Lung (tissue), 12 donors: ENCODE data around the gene STPG3. TPM values are rescaled to one million over a fixed set of nuclear protein-coding genes. Genes with fewer than 3 reads are reported as not detected.

ENCODE experiments used
- ATAC-seq: fragments of 200-7000 bp; cut with Tn5 transposase; one replicate; pipeline ENCODE4 v1.9.1; 2020; ENCODE audit warnings: moderate number of reproducible peaks; ENCODE audit not compliant: insufficient read depth, low FRiP score
- DNase-seq, 3 donors: peaks; one replicate each; pipeline ENCODE4 v3.0.0-alpha.2; 2013 to 2017
- H3K27ac ChIP-seq, 2 donors: one replicate each; pipeline ENCODE4 v1.5.1; 2013; ENCODE audit warnings: mild to moderate bottlenecking in 2 of 2, moderate library complexity in 2 of 2, control low read depth in 1 of 2, inconsistent platforms in 1 of 2, low read depth in 1 of 2, low read length in 1 of 2
- H3K27me3 ChIP-seq, 3 donors: one replicate each; pipeline ENCODE4 v1.5.1; 2013; ENCODE audit warnings: low read length in 2 of 3; ENCODE audit not compliant: control insufficient read depth in 3 of 3, insufficient read depth in 3 of 3
- H3K36me3 ChIP-seq, 4 donors: one replicate each; pipeline ENCODE4 v1.5.1; 2013; ENCODE audit warnings: low read length in 4 of 4, mild to moderate bottlenecking in 1 of 4, moderate library complexity in 1 of 4; ENCODE audit not compliant: control insufficient read depth in 4 of 4, insufficient read depth in 4 of 4
- H3K4me1 ChIP-seq, 5 donors: one replicate each; pipeline ENCODE4 v1.5.1; 2013; ENCODE audit warnings: low read length in 5 of 5, mild to moderate bottlenecking in 2 of 5, moderate library complexity in 1 of 5; ENCODE audit not compliant: control insufficient read depth in 5 of 5, insufficient read depth in 5 of 5
- H3K4me3 ChIP-seq: one replicate; pipeline ENCODE4 v1.5.1; 2013; ENCODE audit warnings: mild to moderate bottlenecking, control low read depth, moderate library complexity
- H3K9ac ChIP-seq, 2 donors: one replicate each; pipeline ENCODE4 v1.5.1; 2013; ENCODE audit warnings: low read length in 2 of 2, control low read depth in 1 of 2; ENCODE audit not compliant: insufficient read depth in 1 of 2
- H3K9me3 ChIP-seq, 4 donors: one replicate each; pipeline ENCODE4 v1.5.1; 2013; ENCODE audit warnings: low read length in 3 of 4, mild to moderate bottlenecking in 1 of 4, moderate library complexity in 1 of 4; ENCODE audit not compliant: control insufficient read depth in 4 of 4, insufficient read depth in 3 of 4
- WGBS, 2 donors: extraction: QIAGEN DNeasy Blood & Tissue Kit; methylation state at CpG; one replicate each; pipeline ENCODE4 v1.1.7; 2013; 5-methylcytosine and 5-hydroxymethylcytosine counted together
- polyA plus RNA-seq, 2 donors: library from polyadenylated mRNA; stranded (reverse); fragments of 200-250 nt; gene quantifications; one replicate each; pipeline ENCODE4 v1.2.1, GENCODE V29; 2013
- total RNA-seq, 2 donors: library from RNA; depleted of rRNA in 1 of 2; stranded (reverse); fragments of >200 nt in 1 of 2; gene quantifications; one replicate each; pipeline ENCODE4 v1.2.1, GENCODE V29; 2014 to 2021
- TF ChIP-seq, protein P1 (sequence below): IDR thresholded peaks from 2 replicates; pipeline ENCODE4 v1.5.1; 2012; ENCODE audit warnings: mild to moderate bottlenecking; ENCODE audit errors: control extremely low read depth, extremely low read depth
- donor health status: control.
- donor health status: control.
- donor health status: Bipolar disorder and iron deficiency.
- donor health status: healthy.
- donor health status: DM: yes; HTN: yes; CAD: no.

The STPG3 gene
- total and polyA plus RNA-seq, 4 donors = 0.18 TPM; not detected in 3

DNA sequence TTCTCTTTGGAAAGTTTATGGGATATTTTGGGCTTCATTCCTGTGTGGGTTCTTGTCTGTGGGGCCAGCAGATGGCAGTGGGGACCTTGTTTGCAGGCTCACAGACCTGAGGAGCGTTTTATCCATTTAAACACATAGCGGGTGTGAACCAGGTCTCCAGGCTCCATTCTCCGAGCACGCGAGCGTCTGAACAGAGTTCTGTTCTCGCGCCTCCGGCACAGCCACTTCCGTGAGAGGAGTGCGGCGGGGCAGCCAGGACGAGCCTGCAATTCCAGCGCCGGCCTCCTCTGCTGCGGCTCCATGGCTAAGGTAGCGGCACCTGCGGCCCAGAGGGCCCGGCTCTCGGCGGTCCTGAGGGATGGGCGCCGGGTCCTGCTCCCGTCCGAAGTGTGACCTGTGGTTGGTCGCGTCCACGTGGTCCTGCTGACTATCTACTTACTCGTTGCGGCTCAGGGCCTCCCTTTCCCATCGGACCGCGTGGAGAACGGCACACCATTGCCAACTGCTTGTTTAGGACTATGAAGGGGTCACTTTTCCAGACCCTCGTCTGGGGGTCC lies 43.7 kb downstream of the STPG3 start:
- ATAC-seq = no peak
- Histone ChIP-seq H3K27me3 (peaks cover 0 to 26% (median 3%) of the 10 kb centered on the region in 3 donors), H3K4me1 (peaks cover 0 to 21% (median 14%) of the 10 kb centered on the region in 5 donors), H3K9me3 (peaks cover 0 to 6% (median 0%) of the 10 kb centered on the region in 4 donors), H3K27ac (peak overlapping the region in 1 of 2 donors; percentile 20), H3K36me3 (no peaks in the 10 kb centered on the region), H3K9ac (no peak overlapping the region), H3K4me3 (no peak overlapping the region)
- WGBS, 2 donors = 17 to 29% methylated on average over 35 of the region's 35 CpGs
- DNase-seq = peak in 1 of 3 donors; percentile 27
- TF ChIP-seq, protein P1, sequence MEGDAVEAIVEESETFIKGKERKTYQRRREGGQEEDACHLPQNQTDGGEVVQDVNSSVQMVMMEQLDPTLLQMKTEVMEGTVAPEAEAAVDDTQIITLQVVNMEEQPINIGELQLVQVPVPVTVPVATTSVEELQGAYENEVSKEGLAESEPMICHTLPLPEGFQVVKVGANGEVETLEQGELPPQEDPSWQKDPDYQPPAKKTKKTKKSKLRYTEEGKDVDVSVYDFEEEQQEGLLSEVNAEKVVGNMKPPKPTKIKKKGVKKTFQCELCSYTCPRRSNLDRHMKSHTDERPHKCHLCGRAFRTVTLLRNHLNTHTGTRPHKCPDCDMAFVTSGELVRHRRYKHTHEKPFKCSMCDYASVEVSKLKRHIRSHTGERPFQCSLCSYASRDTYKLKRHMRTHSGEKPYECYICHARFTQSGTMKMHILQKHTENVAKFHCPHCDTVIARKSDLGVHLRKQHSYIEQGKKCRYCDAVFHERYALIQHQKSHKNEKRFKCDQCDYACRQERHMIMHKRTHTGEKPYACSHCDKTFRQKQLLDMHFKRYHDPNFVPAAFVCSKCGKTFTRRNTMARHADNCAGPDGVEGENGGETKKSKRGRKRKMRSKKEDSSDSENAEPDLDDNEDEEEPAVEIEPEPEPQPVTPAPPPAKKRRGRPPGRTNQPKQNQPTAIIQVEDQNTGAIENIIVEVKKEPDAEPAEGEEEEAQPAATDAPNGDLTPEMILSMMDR = no peak

DNA sequence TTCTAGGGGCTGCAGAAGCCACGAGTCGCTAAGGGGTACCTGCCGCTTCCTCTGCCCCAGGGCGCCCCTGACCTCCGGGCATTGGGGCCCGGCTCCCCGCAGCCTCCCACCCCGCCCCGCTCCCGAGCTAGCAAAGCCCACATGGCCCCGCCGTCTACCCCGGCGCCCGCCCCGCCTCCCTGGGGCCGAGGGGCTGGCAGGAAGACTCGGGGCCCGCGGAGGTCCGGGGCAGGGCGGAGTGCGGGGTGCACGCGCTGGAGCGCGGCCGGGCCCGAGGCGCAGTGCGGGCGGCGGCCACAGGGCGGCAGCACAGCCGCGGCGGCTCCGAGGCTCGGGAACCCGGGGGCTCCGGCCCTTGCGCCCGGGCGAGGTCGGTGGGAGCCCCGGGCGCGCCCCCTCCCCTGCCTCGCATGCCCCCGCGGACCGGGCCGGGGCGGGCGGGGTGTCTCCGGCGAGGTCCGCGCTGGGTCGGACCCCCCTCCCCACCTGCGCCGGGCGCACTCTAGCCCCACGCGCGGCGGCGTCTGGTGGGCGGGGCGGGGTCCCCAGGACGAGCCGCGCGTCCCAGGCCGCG lies 44.2 kb downstream of the STPG3 start:
- WGBS, 2 donors = 1 to 3% methylated on average over 44 to 76 of the region's 76 CpGs
- H3K27ac ChIP-seq = peak overlapping the region in 1 of 2 donors; percentile 41
- H3K36me3 ChIP-seq = no peaks in the 10 kb centered on the region
- peak in 1 of 3 donors; percentile 61 for DNase-seq
- H3K27me3 ChIP-seq = peaks cover 0 to 32% (median 5%) of the 10 kb centered on the region in 3 donors
- H3K9me3 ChIP-seq = peaks cover 0 to 6% (median 0%) of the 10 kb centered on the region in 4 donors
- H3K4me1 ChIP-seq = peaks cover 0 to 27% (median 14%) of the 10 kb centered on the region in 5 donors
- peak overlapping the region; percentile 30 for H3K4me3 ChIP-seq
- peak; percentile 77 for ATAC-seq
- no peak overlapping the region for H3K9ac ChIP-seq
- TF ChIP-seq, protein P1 = peak; percentile 34

GRCh38 chr9:137295849-137296669 lies 45.0 kb downstream of the STPG3 start:
- no peaks in the 10 kb centered on the region for H3K36me3 ChIP-seq
- TF ChIP-seq, protein P1 = no peak
- H3K4me3 ChIP-seq = peak overlapping the region; percentile 55
- H3K4me1 ChIP-seq = peaks cover 0 to 32% (median 14%) of the 10 kb centered on the region in 5 donors
- peaks cover 0 to 32% (median 5%) of the 10 kb centered on the region in 3 donors for H3K27me3 ChIP-seq
- no peak overlapping the region for H3K9ac ChIP-seq
- H3K27ac ChIP-seq = peak overlapping the region; percentile 73 to 88
- ATAC-seq (no peak), DNase-seq (peak in 1 of 3 donors; percentile 26)
- 12 to 20% methylated on average over 52 to 78 of the region's 78 CpGs for WGBS, 2 donors
- H3K9me3 ChIP-seq = peaks cover 0 to 6% (median 0%) of the 10 kb centered on the region in 4 donors
